GM10248 (cell line): Measurements from ENCODE around the gene ZBTB7C.

ENCODE experiments used
- CTCF ChIA-PET: fragments of 300-600 bp; sonication (Branson Sonifier 250); formaldehyde crosslinking; extraction: SDS; loops from one replicate; lab custom pipeline; 2021; ENCODE audit warnings: antibody characterized with exemption; lab: Yijun Ruan, JAX
- POLR2A ChIA-PET: fragments of 350-650 bp; sonication (Branson Sonifier 250); formaldehyde crosslinking; extraction: SDS; loops from one replicate; lab custom pipeline; 2020; ENCODE audit warnings: antibody characterized with exemption; lab: Yijun Ruan, JAX
- DNase-seq: peaks from one replicate; pipeline ENCODE4 v3.0.0; 2012; ENCODE audit errors: extremely low spot score
- CTCF ChIP-seq: IDR thresholded peaks from 2 replicates; pipeline ENCODE4 v1.5.1; 2012; ENCODE audit warnings: mild to moderate bottlenecking, low read depth; ENCODE audit errors: extremely low read depth, missing control alignments, control extremely low read depth

The ZBTB7C gene

DNA sequence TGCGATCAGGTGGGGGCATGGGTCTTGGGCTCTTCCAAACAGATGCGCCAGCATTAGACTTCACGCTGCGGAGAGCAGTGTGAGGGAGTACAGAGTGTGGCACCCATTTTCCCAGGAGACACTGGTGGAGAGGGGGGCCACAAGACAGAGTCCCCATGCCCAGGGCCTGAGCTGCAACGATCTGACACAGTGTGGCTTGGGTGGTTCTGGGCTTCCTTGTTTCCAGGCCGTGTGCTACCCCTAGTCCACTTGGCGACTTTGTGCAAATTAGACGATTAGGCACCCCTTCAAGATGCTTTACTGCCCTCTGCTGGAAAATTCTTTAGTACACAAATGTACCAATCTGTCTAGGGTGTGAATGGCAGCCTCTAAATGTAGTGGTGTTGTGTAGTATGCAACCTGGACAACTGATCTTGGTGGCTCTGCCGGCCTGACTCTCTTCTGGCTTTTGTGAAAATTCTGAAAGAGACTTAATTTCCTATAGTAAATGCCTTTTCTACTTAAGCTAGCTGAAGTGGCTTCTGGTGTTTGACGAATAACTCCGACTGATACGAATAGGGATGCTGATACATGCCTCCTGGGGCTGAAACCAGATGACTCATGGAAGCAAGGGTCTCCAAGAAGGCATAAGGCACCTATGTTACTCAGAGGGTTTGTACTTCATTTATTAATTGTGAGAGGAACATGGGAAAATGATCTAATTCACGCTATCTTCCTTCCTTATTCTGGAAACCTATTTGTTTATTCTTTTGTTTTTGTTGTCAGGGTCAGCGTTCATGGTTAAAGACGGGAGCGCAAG lies 386.5 kb downstream of the ZBTB7C start:
- TF ChIP-seq CTCF = peak; percentile 48
- ChIA-PET POLR2A (no interaction called here), CTCF (interaction anchor here (2.1 kb wide), 1 partner anchor 250 kb away, joined by 14 read pairs; no protein-coding TSS in a partner anchor)
- DNase-seq = peak; percentile 61

DNA sequence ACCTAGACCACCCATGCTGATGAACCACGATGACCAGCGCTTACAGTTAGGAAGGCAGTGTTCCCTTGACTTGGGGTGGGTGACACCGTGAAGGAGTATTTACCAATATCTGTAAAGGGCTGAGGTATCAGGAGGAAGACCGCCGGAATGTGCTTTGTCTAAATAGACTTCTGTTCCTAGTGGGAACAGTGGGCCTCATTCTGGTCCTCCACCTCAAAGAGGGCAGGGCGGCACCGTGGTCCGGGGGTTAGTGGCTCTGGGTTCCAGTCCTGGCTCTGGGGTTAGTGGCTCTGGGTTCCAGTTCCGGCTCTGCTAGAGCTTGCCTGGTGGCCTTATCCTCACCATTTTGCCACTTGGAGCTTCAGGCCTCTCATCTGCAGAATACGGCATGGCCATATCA lies 387.2 kb downstream of the ZBTB7C start:
- no peak for DNase-seq
- TF ChIP-seq CTCF = no peak
- POLR2A ChIA-PET = no interaction called here
- CTCF ChIA-PET = interaction anchor here (0.9 to 2.1 kb wide), 2 partner anchors 9 to 250 kb away, joined by 3 to 14 read pairs; no protein-coding TSS in a partner anchor

GRCh38 chr18:48021273-48021914 lies 387.8 kb downstream of the ZBTB7C start:
- no peak for TF ChIP-seq CTCF
- CTCF ChIA-PET = interaction anchor here (0.9 to 2.1 kb wide), 2 partner anchors 10 to 249 kb away, joined by 3 to 14 read pairs; no protein-coding TSS in a partner anchor
- POLR2A ChIA-PET = no interaction called here
- no peak for DNase-seq

DNA sequence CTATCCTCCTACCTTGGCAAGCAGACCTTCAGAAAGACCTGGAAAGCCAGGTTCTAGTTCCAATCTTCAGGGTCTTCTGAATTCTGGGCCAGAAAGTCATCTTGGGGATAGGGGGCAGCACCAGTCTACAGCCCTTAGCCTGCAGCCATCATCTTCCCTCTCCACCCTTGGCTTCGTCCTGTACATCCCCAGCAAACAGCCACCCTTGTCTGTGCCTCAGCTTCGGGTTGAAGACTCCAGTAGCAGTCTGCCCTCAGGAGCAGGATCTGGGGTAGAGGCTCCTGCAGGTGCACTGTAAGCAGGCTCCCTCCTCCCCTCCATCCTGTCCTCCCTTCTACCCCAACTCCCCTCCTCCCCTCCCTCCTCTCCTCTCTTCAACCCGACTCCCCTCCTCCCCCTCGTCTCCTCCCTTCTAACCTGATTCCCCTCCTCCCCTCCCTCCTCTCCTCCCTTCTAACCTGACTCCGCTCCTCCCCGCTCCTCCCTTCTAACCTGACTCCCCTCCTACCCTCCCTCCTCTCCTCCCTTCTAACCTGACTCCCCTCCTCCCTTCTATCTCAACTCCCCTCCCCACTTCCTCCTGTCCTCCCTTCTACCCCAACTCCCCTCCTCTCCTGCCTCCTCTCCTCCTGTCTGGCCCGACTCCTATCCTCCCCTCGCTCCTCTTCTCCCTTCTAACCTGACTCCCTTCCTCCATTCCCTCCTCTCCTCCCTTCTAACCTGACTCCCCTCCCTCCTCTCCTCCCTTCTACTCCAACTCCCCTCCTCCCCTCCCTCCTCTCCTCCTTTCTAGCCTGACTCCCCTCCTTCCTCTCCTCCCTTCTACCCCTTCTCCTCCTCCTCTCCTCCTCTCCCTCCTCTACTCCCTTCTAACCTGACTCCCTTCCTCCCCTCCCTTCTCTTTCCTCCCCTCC lies 388.6 kb downstream of the ZBTB7C start:
- TF ChIP-seq CTCF = no peak
- DNase-seq = no peak
- ChIA-PET POLR2A (no interaction called here), CTCF (interaction anchor here (1.7 kb wide), 1 partner anchor 10 kb away, joined by 5 read pairs; no protein-coding TSS in a partner anchor)

- ChIA-PET POLR2A (no interaction called here), CTCF (interaction anchor here (1.7 kb wide), 1 partner anchor 11 kb away, joined by 5 read pairs; no protein-coding TSS in a partner anchor)
- no peak for TF ChIP-seq CTCF
- DNase-seq = no peak
Observed at GRCh38 chr18:48019557-48020325, 389.4 kb downstream of the ZBTB7C start.

- DNase-seq = no peak
- POLR2A ChIA-PET = no interaction called here
- TF ChIP-seq CTCF = no peak
- CTCF ChIA-PET = interaction anchor here (1.4 to 1.7 kb wide), 2 partner anchors 12 to 246 kb away, joined by 5 read pairs; no protein-coding TSS in a partner anchor
Observed at GRCh38 chr18:48018851-48019250, 390.3 kb downstream of the ZBTB7C start.
